Stimulated activated CD8-positive, alpha-beta memory T cell treated with anti-CD3 and anti-CD28 coated beads, Interleukin-7, amount 100 ng/mL, for 48 hours (primary cell): ENCODE data around the gene COL6A2.
"Not testable (repeated sequence)": the region's sequence is repeated elsewhere in the genome, so short reads cannot be mapped to it uniquely, and the experiment has no call there.

Experiments
- DNase-seq, 2 donors: peaks; one replicate each; pipeline ENCODE4 v3.0.0-alpha.2; 2020; ENCODE audit warnings: low read depth in 1 of 2; ENCODE audit errors: extremely low read depth in 1 of 2

COL6A2 gene

DNA sequence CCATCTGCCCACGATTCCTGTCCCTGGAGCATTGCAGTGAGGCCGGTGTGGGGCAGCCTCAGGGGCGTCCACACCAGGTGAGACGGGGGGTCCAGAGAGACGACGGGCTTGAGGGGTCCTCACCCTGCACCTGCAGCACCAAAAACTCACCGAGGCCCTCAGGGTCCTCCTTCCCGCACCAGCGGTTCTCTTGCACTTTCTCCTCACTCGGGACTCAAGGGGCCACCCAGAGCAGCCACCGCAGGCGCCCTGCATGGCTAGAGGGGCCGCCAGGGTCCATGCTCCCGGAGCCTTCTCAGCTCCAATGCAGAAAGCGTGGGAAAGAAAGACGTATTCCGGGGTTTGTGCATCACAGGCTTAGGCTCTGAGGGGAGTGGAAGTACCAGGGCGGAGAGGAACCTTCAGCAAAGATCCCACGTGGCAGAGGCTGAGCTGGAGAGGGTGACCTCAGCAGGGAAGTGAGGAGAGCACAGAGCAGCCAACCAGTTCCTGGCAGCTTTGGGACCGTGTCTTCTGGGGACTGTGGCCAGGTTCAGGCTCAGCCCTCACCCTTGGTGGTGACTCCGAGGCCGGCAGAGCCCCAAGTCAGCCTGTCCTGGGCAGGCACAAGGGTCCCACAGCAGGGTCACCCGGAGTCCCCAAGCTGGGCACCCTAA, 19.5 kb upstream of the COL6A2 start:
- no peak for DNase-seq

- no peak for DNase-seq
Measured at GRCh38 chr21:46078978-46079351, 18.9 kb upstream of the COL6A2 start.

DNA sequence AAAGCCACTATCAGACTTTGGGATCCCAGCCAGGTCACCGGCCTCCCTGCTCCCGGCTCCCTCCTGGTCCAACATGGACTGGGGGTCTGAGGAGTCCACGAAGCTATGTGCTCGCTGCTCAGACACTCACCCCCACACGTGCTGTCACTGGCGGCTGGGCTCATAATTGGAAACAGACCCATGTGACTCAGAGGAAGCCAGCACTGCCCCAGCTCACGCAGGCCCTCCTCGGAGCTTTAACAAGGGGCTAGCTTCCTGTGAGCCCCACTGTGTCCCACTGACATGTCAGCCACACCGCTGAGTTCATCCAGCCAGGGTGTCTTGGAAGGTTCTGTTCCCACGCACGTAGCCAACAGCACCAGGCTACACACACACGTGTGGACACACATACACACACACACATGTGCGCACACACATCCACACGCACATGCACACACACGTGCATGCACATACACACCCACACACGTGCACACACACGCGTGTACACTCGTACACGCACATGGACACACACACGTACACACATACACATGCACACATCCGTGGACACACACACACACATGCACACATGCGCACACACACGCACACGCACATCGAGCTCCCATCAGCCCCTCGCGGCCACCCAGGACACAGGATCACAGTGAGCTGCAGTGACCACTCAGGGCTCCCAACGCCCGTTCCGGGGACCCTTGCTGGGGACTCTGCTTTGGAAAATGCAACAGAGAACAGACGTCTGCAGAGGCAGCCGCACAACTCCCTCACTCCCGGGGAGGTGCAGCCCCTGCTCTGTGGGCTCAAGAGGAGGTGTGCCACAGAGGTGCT, 18.4 kb upstream of the COL6A2 start:
- no peak for DNase-seq

DNA sequence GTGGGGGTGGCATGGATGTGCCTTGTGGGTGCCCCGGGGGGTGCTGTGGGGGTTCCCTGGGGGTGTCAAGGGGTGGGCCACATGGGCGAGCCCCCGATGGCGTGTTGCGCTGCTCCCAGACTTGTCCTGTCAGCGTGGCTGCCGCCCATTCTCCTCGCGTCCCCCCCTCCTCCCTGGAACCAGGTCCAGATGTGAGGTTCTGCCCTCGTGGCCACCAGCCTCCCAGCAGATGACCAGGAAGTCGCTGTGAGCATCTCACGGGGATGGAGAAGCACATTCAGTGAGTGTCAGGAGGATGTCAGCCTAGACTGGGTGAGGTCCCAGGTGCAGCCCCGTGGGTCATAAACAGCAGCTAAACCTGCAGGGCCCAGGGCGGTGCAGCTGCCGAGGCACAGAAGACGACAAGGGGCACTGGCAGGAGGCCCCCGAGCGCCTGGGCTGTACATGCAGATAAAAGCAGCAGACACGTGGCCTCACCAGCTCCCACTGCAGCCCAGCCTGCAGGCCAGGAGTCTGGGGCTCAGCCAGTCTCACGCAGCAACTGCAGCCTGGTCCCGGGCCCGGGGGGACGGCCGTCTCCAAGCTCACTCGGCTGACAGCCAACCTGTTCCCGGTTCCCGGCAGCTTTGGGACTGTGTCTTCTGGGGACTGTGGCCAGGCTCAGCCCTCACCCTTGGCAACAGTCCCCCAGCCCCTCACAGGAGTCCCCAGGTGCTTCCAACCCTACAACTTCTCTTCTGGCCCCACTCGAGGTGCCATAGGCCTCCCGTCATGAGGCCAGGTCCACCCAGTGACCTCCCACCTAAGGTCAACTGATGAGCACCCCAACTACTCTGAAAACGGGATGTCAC, 17.5 kb upstream of the COL6A2 start:
- DNase-seq = no peak

DNA sequence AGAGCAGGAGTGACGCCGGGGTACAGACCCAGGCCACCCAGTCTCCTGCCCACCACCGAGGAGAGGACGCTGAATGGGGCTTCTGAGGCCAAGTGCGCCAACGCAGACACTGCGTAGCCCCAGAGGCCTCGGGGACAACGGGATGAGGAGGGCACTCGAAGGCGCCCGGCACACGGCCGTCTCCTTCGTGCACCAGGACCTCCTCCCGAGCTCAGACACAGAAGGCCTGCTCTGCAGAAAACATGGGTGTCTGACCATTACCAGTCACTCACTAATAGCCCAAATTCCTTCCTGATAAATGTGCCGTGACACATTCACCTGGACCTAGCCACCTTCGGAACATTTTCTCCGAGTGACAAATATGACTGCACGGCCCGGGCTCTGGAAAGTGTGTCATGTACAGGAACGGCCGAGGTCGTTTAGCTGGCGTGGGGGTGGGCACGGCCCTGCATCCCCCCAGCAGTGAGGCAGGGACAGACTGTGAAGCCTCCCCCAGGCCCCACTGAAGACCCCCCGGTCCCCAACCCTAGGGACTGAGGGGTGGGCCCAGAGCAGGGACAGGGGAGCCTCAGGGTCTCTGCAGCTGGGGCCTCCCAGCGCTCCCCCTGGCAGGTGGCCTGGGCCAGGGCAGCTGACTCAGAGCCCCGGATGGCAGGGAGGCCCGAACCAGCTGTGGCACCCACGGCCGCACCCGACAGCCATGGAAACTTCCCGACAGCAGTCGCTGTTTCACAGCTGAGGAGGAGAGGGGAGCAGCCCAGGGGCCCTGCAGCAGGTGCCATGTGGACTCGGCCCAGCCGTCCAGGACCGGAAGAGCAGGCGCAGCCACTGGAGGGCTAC, 16.7 kb upstream of the COL6A2 start:
- no peak for DNase-seq

DNA sequence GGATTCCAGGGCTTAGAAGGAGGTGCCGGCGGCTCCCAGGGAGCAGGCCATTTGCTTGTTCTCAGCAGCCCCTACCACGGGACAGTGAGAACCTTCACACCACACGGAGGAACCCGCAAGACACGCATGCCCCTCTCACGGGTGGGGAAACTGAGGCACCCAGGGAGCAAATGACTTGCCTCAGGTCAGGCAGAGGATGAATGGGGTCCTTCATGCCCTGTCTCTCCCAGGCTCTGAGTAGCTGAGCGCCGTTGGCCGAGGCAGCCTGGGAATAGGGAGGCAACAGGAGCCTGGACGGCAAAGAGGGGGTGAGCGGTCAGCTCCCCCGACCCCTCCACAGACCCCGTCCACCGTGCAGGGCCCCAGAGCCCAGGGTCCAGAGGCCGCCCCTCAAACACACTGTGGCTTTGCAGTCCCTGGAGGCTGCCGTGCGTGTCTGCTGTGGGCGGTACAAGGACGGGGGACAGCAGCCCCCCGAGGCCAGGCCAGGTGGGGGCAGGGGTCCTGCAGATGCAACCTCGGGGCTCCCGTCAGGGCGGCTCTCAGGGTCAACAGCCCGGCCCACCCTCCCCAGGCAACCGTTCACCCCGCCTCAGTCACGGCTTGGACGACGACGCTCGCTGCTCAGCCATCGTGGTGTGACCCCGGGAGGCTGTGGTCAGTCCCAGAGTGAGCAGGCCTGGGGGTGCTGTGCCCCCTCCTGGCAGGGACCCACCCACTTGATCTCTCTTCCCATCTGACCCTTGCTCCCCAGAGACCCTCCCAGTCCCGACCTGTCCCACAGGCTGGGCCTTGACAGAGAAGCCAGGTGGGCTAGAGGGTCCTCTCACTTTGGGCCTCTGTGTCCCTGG, 15.8 kb upstream of the COL6A2 start:
- no peak for DNase-seq

GRCh38 chr21:46082713-46082962, 15.3 kb upstream of the COL6A2 start:
- DNase-seq = no peak

DNA sequence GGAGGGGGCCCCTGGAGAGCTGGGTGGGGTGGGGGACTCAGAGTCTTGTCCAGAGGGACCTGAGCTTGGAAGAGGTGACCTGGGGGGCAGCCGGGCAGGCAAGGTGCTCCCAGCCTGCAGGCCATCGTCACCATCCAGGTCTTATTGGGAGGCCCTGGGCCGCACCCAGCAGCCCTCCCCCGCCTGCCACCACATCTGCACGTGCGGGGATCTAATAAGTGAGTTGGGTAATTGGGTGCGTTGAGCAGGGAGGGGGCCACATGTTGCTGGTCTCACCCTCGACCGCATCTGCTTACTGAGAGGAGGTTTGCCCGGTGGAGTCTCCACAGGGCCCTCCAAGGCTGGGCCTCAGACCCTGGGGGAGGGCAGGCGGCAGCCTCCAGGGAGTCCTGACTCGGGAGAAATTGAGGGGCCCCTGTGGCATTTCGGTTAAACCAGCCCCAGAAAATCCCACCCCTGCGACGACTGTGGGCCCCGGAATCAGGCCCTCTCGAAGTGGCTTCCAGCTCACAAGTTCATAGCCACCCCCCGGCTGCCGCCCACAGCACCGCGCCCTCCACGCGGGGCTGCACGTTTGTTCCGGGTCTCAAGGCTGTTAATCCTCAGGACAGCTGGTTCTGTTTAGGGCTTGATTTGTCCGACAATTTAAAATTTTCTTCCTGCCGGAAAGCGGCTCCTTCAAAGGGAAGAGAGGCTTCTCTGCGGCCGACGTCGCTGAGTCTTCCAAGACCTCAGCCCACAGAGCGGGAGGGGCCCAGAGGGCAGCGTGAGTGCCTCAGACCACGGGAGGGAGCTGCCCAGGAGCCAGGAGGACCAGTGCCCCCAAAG, 14.7 kb upstream of the COL6A2 start:
- DNase-seq = no peak

GRCh38 chr21:46083791-46084561, 13.9 kb upstream of the COL6A2 start:
- DNase-seq = no peak

DNA sequence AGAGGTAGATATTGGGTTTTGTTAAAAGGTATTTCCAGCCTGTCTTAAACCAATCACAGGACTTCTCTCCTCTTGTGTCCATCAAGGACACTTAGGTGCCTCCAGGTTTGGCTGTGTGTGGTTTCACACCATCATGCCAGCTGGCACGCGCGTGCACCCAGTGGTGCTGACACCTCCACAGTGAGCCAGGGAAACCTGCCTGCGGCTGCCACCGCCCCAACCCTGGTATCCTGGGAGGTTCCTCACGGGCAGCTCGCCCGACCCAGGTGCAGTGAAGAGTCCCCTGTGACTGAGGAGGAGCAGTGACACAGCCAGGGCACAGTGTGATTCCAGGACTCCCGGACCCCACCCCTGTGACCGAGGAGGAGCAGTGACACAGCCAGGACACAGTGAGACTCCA, 13.2 kb upstream of the COL6A2 start:
- DNase-seq = no peak

GRCh38 chr21:46085259-46085658, 12.7 kb upstream of the COL6A2 start:
- DNase-seq = not testable (repeated sequence)

DNA sequence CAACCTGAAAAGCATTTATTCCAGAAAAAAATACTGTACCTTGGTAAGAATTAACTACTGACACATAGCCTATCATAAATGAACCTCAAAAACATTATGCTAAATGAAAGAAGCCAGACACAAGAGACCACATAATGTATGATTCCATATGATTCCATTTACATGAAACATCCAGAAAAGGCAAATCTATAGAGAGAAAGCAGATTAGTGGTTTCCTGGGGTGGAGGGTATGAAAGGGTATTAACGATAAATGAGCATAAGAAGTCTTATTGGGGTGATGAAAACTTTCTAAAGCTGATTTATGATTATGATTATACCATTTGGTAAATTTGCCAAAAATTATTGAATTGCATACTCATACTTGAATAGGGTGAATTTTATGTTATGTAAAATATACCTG, 10.3 kb upstream of the COL6A2 start:
- no peak for DNase-seq

- no peak for DNase-seq
Measured at GRCh38 chr21:46088189-46088588, 9.7 kb upstream of the COL6A2 start.

DNA sequence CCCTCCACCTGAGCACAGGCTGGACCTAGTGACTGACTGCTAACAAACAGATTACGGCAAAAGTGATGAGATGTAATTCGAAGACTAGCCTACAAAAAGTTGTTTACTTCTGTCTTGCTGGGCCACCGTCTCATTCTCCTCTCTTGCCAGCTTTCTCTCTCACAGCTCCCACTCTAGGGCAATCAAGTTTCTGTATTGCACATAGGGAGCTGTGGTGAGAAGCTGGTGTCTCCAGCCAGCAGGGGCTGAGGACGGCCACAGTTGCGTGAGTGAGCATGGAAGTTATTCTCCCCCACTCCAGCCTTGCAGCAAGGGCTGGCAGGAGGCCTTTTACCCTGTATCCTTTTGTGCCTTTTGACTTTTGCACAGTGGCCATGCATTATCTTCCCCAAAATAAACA, 8.6 kb upstream of the COL6A2 start:
- DNase-seq = no peak

DNA sequence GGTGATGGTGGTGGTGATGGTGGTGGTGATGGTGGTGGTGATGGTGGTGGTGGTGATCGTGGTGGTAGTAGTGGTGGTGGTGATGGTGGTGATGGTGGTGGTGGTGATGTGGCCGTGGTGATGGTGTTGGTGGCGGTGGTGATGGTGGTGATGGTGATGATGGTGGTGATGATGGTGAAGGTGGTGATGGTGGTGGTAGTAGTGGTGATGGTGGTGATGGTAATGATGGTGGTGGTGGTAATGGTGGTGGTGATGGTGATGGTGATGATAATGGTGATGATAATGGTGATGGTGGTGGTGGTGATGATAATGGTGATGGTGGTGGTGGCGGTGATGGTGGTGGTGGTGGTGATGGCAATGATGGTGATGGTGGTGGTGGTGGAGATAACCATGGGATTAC, 6.8 kb upstream of the COL6A2 start:
- no peak for DNase-seq

DNA sequence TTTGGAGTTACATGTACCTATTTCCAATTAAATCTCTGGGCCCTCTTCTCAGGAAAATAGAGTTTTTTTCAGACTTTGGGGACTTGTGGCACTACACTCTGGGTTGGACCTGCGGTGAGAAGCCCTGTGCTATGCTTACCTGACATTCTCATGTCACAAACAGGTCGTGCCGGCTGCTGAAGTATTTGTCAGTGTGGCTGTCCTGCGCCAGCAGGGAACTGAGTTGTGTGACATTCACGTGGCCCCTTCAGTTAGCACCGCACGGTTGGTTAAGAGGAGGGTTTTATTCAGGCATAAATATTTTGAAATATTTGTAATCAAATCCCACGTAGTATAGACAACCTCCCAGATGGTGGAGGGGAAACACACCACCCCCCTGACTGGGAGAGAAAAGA, 6.3 kb upstream of the COL6A2 start:
- DNase-seq = no peak

GRCh38 chr21:46092026-46092764, 5.7 kb upstream of the COL6A2 start:
- DNase-seq = no peak
